ENCODE results near the gene ZYX.

Gene ZYX

GRCh38 chr7:143363016-143363937 is 17.9 kb upstream of the ZYX start:
- no peak for DNase-seq (ENCODE audit: low read depth)

- DNase-seq (ENCODE audit: low read depth): no peak
These were observed 13.2 kb upstream of the ZYX start for GRCh38 chr7:143367972-143368371.

DNA sequence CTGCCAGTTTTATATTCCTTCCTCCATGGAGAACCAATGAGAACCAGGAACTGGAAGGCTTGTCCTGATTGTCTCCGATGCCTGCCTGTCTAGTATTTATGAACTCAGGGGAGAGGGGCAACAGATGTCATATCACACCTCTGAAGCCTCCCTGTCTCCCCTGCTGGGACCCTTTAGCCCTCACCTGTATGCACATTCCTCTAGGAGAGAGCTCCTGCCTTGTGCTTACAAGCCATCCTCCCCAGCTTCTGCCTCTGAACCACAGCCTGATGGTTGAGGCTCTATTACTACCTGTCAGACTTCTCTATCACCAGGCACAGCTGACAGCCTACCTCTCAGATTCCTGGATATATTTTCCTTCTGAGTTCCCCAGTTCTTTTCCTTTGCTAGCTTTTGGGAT is 12.8 kb upstream of the ZYX start:
- DNase-seq (ENCODE audit: low read depth): no peak

- no peak for DNase-seq (ENCODE audit: low read depth)
These were observed 11.2 kb upstream of the ZYX start for GRCh38 chr7:143369678-143370651.

DNA sequence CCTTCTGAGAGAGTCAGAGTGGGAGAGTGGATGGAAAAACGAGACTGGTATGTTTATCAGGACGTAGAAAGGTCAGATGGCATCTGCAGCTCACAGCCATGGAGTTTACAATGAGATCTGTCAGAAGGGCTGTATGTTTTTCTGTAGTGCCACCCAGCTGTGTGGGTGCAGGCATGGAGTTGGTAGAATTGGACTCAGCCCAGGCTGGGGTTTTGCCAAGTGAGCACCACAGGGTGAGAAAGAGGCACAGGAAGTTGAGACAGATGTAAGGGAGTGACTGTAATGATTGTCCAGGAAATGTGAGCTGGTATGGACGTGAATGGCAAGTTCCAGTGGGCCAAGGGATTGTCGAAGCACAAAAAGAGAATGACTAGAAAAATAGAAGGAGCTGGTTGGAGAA is 9.1 kb upstream of the ZYX start:
- DNase-seq (ENCODE audit: low read depth): peak; percentile 36

DNA sequence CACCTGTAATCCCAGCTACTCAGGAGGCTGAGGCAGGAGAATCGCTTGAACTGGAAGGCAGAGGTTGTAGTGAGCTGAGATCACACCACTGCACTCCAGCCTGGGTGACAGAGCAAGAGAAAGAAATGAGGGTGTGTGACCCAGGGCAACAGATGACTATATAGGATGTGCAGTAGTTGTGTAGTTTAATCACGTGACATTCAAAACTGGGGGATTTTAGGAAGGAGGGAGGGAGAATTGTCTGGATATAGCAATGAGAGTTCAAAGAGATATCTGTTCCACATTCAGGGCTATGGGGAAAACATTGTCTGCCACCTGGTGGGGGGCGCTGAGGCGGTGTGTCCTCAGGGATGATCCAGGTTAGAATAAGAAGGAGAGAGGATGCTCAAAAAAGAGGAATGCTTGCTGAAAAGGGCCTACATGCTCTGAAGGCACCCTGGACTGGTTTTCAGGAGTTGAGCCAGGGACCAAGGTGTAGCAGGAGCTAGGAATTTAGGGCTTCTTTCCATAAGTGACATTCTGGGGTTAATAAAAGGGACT is 7.8 kb upstream of the ZYX start:
- no peak for DNase-seq (ENCODE audit: low read depth)

DNA sequence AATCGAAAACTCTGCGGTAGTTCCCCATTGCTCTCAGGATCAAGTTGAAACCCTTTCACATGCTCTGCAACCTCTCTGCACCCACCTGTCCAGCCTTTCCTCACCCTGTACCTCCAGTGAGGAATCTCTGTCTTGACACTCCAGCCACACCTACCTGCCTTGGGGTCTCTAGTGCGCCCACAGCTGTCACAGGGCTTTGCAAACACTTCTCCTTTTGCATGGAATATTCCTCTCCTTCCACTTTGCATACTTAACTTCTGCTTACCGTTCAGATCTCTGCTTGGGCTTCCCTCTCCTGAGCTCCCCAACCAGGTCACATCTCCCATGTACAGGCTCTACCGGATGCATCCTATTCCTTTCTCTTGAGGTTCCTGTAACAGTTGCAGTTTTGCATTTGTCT is 6.6 kb upstream of the ZYX start:
- DNase-seq (ENCODE audit: low read depth): no peak

GRCh38 chr7:143375298-143376034 is 5.7 kb upstream of the ZYX start:
- no peak for DNase-seq (ENCODE audit: low read depth)

- DNase-seq (ENCODE audit: low read depth): no peak
These were observed 4.7 kb upstream of the ZYX start for GRCh38 chr7:143376396-143376795.

DNA sequence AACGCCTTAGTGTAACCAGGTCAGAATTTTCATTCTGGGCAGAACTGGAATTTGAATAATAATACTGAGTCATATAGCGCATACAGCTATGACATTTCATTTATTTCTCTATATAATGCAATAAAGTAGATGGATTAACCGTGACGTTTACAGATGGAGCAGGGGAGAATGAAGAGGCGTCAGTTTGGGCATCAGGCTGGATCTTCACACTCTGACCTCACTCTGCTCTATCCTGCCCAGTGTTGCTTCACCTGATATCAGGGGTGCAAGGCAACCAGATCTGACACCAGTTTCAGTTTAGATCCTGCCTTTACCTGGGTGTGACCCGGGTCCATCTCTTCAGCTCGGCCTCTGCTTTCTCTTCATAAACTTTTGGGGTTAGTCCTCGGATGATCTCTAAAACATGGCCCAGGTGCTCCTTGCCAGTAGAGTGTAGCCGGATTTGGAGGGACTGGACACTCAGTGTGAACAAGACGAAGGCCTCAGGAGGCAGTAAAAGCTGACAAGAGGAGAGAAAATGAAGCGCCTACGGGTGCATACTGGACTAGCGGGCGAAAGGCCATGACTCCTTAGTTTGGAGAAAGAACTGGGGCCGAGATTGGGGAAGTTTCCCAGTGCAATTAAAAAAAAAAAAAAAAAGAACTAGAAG is 1.4 kb upstream of the ZYX start:
- DNase-seq (ENCODE audit: low read depth): no peak

DNA sequence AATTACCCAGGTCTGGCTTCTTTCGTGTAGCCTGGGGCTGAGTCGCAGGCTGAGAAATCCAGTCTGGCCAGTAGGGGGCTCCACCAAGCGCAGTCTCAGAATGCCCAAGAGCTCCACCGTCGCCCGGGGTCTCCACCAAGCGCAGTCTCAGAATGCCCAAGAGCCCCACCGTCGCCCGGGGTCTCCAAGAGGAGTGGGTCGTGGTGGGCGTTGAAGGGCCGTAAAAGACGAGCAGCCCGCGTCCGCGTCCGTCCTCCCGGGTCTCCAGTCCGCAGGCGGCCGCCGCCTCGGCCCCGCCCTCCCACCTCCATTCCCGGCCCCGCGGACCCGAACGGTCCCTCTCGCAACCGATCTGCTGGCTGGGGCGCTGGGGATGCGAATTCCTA is 892 bp upstream of the ZYX start:
- peak; percentile 80 for DNase-seq (ENCODE audit: low read depth)

DNA sequence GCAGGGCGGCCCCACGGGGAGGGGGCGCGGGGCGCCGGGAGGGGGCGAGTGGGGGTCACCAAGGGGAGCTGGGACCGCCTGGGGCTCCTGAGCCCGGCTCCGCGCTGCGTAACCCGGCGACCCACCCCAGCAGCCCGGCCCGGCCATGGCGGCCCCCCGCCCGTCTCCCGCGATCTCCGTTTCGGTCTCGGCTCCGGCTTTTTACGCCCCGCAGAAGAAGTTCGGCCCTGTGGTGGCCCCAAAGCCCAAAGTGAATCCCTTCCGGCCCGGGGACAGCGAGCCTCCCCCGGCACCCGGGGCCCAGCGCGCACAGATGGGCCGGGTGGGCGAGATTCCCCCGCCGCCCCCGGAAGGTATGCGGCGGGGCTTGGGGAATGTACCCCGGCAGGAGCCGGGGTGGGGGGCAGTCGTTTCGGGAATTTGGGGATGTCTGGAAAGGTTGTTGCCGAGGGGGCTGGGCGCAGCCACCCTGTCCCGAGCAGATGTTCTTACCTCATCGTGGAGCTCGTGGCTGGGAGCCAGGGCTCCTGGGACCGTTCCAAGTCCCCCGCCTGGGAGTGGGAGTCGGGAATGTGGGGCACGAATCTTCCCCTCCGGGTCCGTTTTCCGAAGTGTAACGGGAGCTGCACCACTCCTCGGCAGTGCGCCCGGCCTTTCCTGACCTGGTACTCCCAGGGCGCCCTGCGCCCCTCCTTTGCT is 431 bp downstream of the ZYX start:
- no peak for DNase-seq (ENCODE audit: low read depth)

DNA sequence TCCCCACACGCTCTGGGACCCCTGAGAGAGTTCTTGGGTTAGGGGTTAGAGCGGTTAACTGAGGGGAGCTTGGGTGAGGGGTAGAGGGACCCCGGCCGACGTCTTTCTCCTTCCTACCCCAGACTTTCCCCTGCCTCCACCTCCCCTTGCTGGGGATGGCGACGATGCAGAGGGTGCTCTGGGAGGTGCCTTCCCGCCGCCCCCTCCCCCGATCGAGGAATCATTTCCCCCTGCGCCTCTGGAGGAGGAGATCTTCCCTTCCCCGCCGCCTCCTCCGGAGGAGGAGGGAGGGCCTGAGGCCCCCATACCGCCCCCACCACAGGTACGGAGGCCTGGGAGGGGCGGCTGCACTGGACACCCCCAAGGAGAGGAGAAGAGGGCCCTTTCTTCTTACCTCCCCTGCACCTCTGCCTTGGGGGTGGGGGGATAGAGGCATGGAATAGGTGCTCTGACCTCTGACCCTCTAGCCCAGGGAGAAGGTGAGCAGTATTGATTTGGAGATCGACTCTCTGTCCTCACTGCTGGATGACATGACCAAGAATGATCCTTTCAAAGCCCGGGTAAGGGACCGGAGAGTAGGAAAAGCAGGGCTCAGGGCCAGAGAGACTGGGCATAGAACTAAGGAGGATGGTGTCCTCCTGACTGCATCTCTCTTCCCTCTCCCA is 1.1 kb downstream of the ZYX start:
- DNase-seq (ENCODE audit: low read depth): no peak

GRCh38 chr7:143382791-143383641 is 1.9 kb downstream of the ZYX start:
- no peak for DNase-seq (ENCODE audit: low read depth)

- no peak for DNase-seq (ENCODE audit: low read depth)
These were observed 2.5 kb downstream of the ZYX start for GRCh38 chr7:143383642-143383957.

GRCh38 chr7:143384148-143384547 is 3.0 kb downstream of the ZYX start:
- DNase-seq (ENCODE audit: low read depth): no peak

DNA sequence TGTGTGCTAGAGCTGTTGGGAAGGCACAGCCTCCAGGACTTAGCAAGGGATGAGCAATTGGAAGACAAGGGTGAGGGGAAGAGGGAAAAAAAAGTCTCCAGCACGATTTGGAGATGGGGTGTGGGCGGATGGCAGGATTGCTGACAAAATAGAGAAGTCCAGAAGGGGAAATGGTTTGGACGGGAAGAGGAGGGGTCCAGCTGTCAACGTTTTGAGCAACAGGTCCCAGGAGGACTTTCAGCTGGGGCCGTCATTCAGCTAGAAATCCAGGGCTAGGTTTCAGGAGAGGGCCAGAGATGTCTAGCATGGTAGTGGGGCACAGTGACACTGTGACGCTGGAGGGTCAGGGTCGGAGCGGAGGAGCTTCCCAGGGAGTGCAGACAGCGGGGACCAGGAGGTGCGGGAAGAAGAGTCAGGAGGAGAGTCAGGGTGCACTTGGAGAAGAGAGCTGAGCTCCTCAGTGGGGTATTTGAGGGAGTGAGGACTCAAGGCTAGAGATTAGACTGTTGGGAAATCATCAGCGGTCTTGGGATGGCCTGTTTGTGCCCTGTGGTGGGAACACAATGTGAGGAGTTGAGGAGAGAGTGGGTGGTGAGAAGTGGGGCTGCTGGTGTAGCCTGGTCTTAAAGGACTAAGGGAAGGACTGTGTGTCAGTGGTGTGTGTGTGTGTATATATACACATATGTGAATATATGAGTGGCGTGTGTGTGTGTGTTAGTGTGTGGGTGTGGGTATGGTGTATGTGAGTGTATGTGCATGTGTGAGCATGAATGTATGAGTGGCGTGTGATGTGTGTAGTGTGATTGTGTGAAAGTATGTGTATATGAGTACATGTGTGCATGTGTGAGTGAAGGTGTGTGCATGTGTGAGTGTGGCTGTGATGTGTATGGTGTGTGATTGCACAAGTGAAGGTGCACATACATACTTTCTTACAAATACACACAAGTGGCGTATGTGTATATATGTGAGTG is 3.8 kb downstream of the ZYX start:
- DNase-seq (ENCODE audit: low read depth): no peak

All from stimulated activated CD8-positive, alpha-beta memory T cell treated with anti-CD3 and anti-CD28 coated beads, Interleukin-12 subunit alpha, Interleukin-12 subunit beta, amount 100 ng/mL, for 1 hour (primary cell).